KMS-11 (cell line): Measurements from ENCODE around the gene PPA2.

Experiments used
- H2AFZ ChIP-seq: fragments of 200-600 bp; sonication (generic); 2 replicates; pipeline ENCODE4 v1.6.1; 2016; ENCODE audit warnings: antibody characterized with exemption, mixed run types, low read depth
- H3K27ac ChIP-seq: fragments of 200-600 bp; sonication (generic); 2 replicates; pipeline ENCODE4 v1.6.1; 2016; ENCODE audit warnings: mild to moderate bottlenecking, mixed run types
- H3K27me3 ChIP-seq: fragments of 200-600 bp; sonication (generic); 2 replicates; pipeline ENCODE4 v1.6.1; 2017; ENCODE audit warnings: mild to moderate bottlenecking, low read depth, mixed run types, moderate library complexity; ENCODE audit not compliant: insufficient read depth
- H3K36me3 ChIP-seq: fragments of 200-600 bp; sonication (generic); 2 replicates; pipeline ENCODE4 v1.6.1; 2017; ENCODE audit warnings: mild to moderate bottlenecking, mixed run types; ENCODE audit not compliant: insufficient read depth
- H3K4me1 ChIP-seq: fragments of 200-600 bp; sonication (generic); 2 replicates; pipeline ENCODE4 v1.6.1; 2016; ENCODE audit warnings: mild to moderate bottlenecking, low read depth, mixed run types; ENCODE audit not compliant: poor library complexity, severe bottlenecking
- H3K4me2 ChIP-seq: fragments of 200-600 bp; sonication (generic); 2 replicates; pipeline ENCODE4 v1.7.0; 2016; ENCODE audit warnings: mild to moderate bottlenecking, mixed run types
- H3K4me3 ChIP-seq: fragments of 200-600 bp; sonication (generic); IDR thresholded peaks from 2 replicates; pipeline ENCODE4 v1.6.1; 2017; ENCODE audit warnings: low read depth, low read length, mixed read lengths; ENCODE audit not compliant: insufficient read depth
- H3K79me2 ChIP-seq: fragments of 200-600 bp; sonication (generic); 2 replicates; pipeline ENCODE4 v1.6.1; 2016; ENCODE audit warnings: low read depth, mixed run types; ENCODE audit not compliant: insufficient read depth
- H3K9ac ChIP-seq: fragments of 200-600 bp; sonication (generic); 2 replicates; pipeline ENCODE4 v1.6.1; 2016; ENCODE audit warnings: mild to moderate bottlenecking, mixed run types
- H4K20me1 ChIP-seq: fragments of 200-600 bp; sonication (generic); 2 replicates; pipeline ENCODE4 v1.6.1; 2016; ENCODE audit warnings: mild to moderate bottlenecking, mixed run types; ENCODE audit not compliant: insufficient read depth
- CTCF ChIP-seq: fragments of 200-600 bp; sonication (generic); conservative IDR thresholded peaks from 2 replicates; pipeline ENCODE4 v1.6.1; 2017; ENCODE audit warnings: low read depth, mild to moderate bottlenecking, antibody characterized with exemption, low read length, moderate library complexity, mixed read lengths

Gene PPA2

GRCh38 chr4:105430811-105431210 lies 43.1 kb downstream of the PPA2 start:
- Histone ChIP-seq H3K79me2 (no peaks in the 10 kb centered on the region), H3K27me3 (no peaks in the 10 kb centered on the region), H3K9ac (no peak overlapping the region), H3K4me1 (no peaks in the 10 kb centered on the region), H2AFZ (no peak overlapping the region), H3K4me2 (no peak overlapping the region), H3K27ac (no peak overlapping the region), H4K20me1 (no peaks in the 10 kb centered on the region), H3K36me3 (peaks cover 3% of the 10 kb centered on the region; the same call in 1 of the 2 replicates), H3K4me3 (no peak overlapping the region)
- no peak for TF ChIP-seq CTCF

GRCh38 chr4:105426187-105426897 lies 47.5 kb downstream of the PPA2 start:
- Histone ChIP-seq H3K9ac (no peak overlapping the region), H3K27ac (no peak overlapping the region), H3K4me1 (no peaks in the 10 kb centered on the region), H3K27me3 (no peaks in the 10 kb centered on the region), H4K20me1 (no peaks in the 10 kb centered on the region), H3K79me2 (no peaks in the 10 kb centered on the region), H3K36me3 (no peaks in the 10 kb centered on the region), H2AFZ (no peak overlapping the region), H3K4me2 (no peak overlapping the region), H3K4me3 (no peak overlapping the region)
- no peak for TF ChIP-seq CTCF

GRCh38 chr4:105422207-105422920 lies 51.5 kb downstream of the PPA2 start:
- Histone ChIP-seq H3K4me1 (peaks cover 6% of the 10 kb centered on the region), H3K9ac (no peak overlapping the region)
- TF ChIP-seq CTCF = no peak

GRCh38 chr4:105417624-105418023 lies 56.2 kb downstream of the PPA2 start:
- Histone ChIP-seq H3K9ac (no peak overlapping the region), H3K4me3 (no peak overlapping the region), H3K27me3 (no peaks in the 10 kb centered on the region), H3K4me2 (no peak overlapping the region), H3K4me1 (peaks cover 6% of the 10 kb centered on the region), H2AFZ (no peak overlapping the region), H3K79me2 (no peaks in the 10 kb centered on the region), H4K20me1 (no peaks in the 10 kb centered on the region; the same call in 1 of the 2 replicates), H3K27ac (no peak overlapping the region), H3K36me3 (no peaks in the 10 kb centered on the region; the same call in 1 of the 2 replicates)
- no peak for TF ChIP-seq CTCF

More at GRCh38 chr4:105422207-105422920, 51.5 kb downstream of the PPA2 start:
- no peak overlapping the region for H3K4me2 ChIP-seq
- H3K27me3 ChIP-seq = no peaks in the 10 kb centered on the region
- no peaks in the 10 kb centered on the region for H4K20me1 ChIP-seq
- H3K36me3 ChIP-seq = no peaks in the 10 kb centered on the region
- no peak overlapping the region for H2AFZ ChIP-seq
- H3K27ac ChIP-seq = no peak overlapping the region
- no peaks in the 10 kb centered on the region for H3K79me2 ChIP-seq
- no peak overlapping the region for H3K4me3 ChIP-seq
